ENCODE measurements around the gene NHLRC4.
"Not testable (repeated sequence)": the region's sequence is repeated elsewhere in the genome, so short reads cannot be mapped to it uniquely, and the experiment has no call there.

Gene NHLRC4

GRCh38 chr16:597655-598054 lies 30.9 kb downstream of the NHLRC4 start:
- not testable (repeated sequence) for DNase-seq (ENCODE audit: low spot score)

DNA sequence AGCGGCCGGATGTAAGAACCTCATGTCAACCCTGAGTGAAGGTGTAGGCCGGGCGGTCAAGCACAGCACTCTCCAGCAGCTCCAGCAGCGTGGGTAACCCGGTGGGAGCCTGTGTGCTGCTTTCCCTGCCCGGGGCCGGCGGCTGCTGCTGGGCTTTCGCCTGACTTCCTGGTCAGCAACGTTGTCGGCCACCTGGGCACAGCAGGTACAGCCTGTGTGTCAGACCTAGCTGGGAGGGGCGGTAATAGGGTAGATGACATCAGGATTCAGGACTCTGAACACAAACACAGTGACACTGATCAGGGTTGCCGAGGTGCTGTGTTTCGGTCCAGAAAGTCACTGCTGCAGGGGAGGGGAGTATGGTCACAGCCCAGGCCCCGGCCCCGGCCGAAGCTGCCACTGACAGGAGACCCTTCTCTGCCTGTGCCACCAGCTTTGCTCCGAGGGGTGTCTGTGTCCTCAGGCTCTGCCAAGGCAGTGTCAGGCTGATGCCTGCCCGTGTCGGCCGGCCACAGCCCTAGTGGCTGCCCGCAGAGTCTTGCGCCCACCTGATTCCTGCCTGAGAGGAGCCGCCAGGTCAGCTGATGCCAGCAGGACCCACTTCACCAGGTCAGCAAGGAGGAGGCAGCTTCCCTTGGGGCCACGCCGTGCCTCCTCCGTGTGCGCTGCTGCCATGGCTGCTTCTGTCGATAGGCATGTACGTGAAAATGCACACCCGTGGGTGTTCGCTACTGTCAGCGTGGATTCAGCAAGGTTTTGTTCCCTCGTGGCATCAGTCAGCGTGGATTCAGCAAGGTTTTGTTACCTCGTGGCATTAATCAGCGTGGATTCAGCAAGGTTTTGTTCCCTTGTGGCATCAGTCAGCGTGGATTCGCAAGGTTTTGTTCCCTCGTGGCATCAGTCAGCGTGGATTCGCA lies 32.3 kb downstream of the NHLRC4 start:
- DNase-seq (ENCODE audit: low spot score), result no peak

GRCh38 chr16:600781-601180 lies 34.0 kb downstream of the NHLRC4 start:
- DNase-seq (ENCODE audit: low spot score), result no peak

GRCh38 chr16:603933-604332 lies 37.1 kb downstream of the NHLRC4 start:
- DNase-seq (ENCODE audit: low spot score), result no peak

GRCh38 chr16:606656-607307 lies 40.0 kb downstream of the NHLRC4 start:
- DNase-seq (ENCODE audit: low spot score), result no peak

GRCh38 chr16:608019-608418 lies 41.2 kb downstream of the NHLRC4 start:
- DNase-seq (ENCODE audit: low spot score), result no peak

GRCh38 chr16:609316-609715 lies 42.5 kb downstream of the NHLRC4 start:
- no peak for DNase-seq (ENCODE audit: low spot score)

- no peak for DNase-seq (ENCODE audit: low spot score)
Measured at GRCh38 chr16:609984-610383, 43.2 kb downstream of the NHLRC4 start.

DNA sequence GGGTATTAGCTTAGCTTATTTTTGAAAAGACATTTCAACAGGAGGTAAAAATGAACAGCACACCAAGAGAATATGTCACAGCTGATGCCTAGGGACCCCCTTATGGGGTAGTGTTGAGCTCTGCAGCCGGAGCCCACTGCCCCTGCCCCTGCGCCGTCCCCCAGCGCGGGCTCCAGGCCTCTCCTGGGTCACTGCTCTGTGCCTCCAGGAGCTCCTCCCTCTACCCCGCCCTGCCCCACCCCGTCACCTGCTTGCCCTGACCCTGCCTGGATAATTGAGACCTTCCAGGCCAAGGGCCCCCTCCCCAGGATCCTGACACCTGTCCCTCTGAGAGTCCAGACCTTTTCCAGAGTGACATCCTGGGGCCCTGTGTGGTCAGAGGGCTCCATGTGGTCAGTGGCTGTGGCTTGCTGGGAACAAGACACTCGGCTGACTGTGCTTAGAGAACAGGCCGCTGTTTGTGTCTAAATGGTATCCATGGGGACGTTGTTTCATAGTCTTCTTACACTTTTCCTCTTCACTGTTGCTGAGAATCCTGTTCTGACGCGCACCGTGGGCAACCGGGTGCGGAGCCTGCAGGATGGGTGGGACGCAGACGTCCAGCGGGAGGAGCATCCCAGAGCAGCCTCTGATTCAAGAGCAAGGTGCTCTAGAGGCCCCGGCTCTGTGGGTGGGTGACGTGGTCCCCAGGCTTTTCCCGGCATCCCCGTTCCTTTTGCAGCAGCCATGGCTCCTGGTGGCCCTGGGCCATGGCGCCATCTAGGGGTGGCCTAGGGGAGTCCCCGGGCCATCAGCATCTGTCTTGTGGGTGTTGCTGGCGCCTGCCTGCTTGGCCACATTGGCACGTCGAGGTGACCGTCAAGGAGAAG lies 43.9 kb downstream of the NHLRC4 start:
- no peak for DNase-seq (ENCODE audit: low spot score)

- no peak for DNase-seq (ENCODE audit: low spot score)
Measured at GRCh38 chr16:615122-615521, 48.3 kb downstream of the NHLRC4 start.

GRCh38 chr16:616733-617586 lies 50.2 kb downstream of the NHLRC4 start:
- no peak for DNase-seq (ENCODE audit: low spot score)

DNA sequence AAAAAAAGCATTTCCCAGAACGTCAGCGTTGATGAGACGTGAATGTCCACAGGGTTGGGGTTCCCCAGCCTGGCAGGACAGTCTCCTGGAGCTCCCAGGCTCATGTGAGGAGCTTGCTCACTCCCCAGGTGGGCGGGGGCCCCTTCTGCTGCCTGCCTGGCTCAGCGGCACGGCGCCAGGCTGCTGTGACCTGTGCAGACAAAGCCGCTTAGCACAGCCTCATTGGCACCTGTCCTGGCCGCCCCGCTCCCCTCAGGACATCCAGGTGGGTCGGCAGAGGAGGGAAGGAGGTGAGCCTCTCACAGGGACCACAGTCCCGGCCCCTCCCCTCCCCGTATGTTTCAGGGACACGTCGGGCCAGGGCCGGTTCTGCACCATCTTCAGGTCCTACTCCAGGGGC lies 51.0 kb downstream of the NHLRC4 start:
- no peak for DNase-seq (ENCODE audit: low spot score)

Data from left forelimb (tissue), 1 donor.